Activated B cell treated with CpG ODN at 0.5 μM for 24 hours (primary cell): ENCODE data around the gene SULT1C4. TPM values are rescaled to one million over a fixed set of nuclear protein-coding genes. Genes with fewer than 3 reads are reported as not detected.
"Not testable (repeated sequence)": the region's sequence is repeated elsewhere in the genome, so short reads cannot be mapped to it uniquely, and the experiment has no call there.

Experiments used
- ATAC-seq: fragments of 200-7000 bp; cut with Tn5 transposase; one replicate; pipeline ENCODE4 v1.10.0; 2021; ENCODE audit warnings: low read depth, mild to moderate bottlenecking, moderate library complexity
- CTCF ChIA-PET: fragments of 350-600 bp; sonication (Branson Sonifier 250); formaldehyde crosslinking; loops from one replicate; lab custom pipeline; 2021; ENCODE audit warnings: antibody characterized with exemption; lab: Charles Lee
- POLR2A ChIA-PET: fragments of 350-600 bp; sonication (Branson Sonifier 250); formaldehyde crosslinking; loops from one replicate; lab custom pipeline; 2021; ENCODE audit warnings: antibody characterized with exemption; lab: Charles Lee
- DNase-seq: peaks from one replicate; pipeline ENCODE4 v3.0.0; 2022
- H3K27ac Mint-ChIP-seq: one replicate; pipeline ENCODE4 v1.8.0; 2020; ENCODE audit warnings: mixed read lengths
- H3K27me3 Mint-ChIP-seq: one replicate; pipeline ENCODE4 v1.8.0; 2021; ENCODE audit warnings: mixed read lengths
- H3K36me3 Mint-ChIP-seq: one replicate; pipeline ENCODE4 v1.8.0; 2021; ENCODE audit warnings: low read depth, mixed read lengths
- H3K4me1 Mint-ChIP-seq: one replicate; pipeline ENCODE4 v1.8.0; 2021; ENCODE audit warnings: mixed read lengths
- H3K4me3 Mint-ChIP-seq: one replicate; pipeline ENCODE4 v1.8.0; 2020; ENCODE audit warnings: mild to moderate bottlenecking, mixed read lengths
- H3K9me3 Mint-ChIP-seq: one replicate; pipeline ENCODE4 v1.8.0; 2020; ENCODE audit warnings: mixed read lengths
- intact Hi-C: fragments of 100-400 bp; cut with micrococcal nuclease; formaldehyde crosslinking; loops from one replicate; pipeline ENCODE4 v1.15.1; 2024
- total RNA-seq: library from RNA; stranded (reverse); gene quantifications from 2 replicates; pipeline ENCODE4 v1.2.3, GENCODE V29; 2022
- TF ChIP-seq, protein P1 (sequence below): fragments of 200-600 bp; IDR thresholded peaks from one replicate; pipeline ENCODE4 v1.8.0; 2022; ENCODE audit warnings: antibody characterized with exemption, mild to moderate bottlenecking

SULT1C4 gene
- total RNA-seq, 1 donor from 2014 or later: not detected

DNA sequence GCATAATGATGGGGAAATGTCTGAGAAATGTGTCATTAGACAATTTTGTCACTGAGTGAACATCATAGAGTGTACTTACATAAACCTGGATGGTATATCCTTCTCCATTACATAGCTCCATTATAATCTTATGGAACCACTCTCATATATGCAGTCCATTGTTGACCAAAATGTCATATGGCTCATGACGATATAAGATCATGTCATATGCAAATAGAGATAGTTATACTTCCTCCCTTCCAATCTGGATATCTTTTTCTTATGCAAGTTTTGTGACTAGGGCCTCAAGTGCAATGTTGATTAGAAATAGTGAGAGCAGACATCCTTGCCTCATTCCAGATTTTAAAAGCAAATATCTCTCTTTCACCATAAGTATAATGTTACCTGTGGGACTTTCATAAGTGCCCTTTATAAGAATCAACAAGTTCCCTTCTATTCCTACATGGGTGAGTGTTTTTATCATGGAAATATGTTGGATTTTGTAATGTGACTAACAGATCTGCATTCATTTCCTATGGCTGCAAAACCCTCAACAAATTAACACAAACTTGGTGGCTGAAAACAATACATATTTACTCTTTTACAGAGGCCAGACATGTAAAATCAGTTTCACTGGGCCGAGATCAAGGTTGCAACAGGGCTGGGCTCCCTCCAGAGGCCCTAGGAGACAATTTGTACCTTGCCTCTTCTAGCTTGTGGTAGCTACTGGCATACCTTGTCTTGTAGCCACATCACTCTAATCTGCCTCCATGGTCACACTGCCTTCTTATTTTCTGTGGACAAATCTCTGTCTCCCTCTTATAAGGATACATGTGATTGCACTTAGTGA is 21.6 kb upstream of the SULT1C4 start:
- DNase-seq (no peak), ATAC-seq (no peak)
- H3K9me3 Mint-ChIP-seq: no peaks in the 10 kb centered on the region
- peaks cover 5% of the 10 kb centered on the region for H3K27me3 Mint-ChIP-seq
- CTCF ChIA-PET: no interaction called here
- H3K36me3 Mint-ChIP-seq: no peaks in the 10 kb centered on the region
- intact Hi-C loops: no loop called here
- no peaks in the 10 kb centered on the region for H3K4me1 Mint-ChIP-seq
- no peak overlapping the region for H3K4me3 Mint-ChIP-seq
- TF ChIP-seq, protein P1, sequence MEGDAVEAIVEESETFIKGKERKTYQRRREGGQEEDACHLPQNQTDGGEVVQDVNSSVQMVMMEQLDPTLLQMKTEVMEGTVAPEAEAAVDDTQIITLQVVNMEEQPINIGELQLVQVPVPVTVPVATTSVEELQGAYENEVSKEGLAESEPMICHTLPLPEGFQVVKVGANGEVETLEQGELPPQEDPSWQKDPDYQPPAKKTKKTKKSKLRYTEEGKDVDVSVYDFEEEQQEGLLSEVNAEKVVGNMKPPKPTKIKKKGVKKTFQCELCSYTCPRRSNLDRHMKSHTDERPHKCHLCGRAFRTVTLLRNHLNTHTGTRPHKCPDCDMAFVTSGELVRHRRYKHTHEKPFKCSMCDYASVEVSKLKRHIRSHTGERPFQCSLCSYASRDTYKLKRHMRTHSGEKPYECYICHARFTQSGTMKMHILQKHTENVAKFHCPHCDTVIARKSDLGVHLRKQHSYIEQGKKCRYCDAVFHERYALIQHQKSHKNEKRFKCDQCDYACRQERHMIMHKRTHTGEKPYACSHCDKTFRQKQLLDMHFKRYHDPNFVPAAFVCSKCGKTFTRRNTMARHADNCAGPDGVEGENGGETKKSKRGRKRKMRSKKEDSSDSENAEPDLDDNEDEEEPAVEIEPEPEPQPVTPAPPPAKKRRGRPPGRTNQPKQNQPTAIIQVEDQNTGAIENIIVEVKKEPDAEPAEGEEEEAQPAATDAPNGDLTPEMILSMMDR: no peak
- POLR2A ChIA-PET: no interaction called here
- no peak overlapping the region for H3K27ac Mint-ChIP-seq

DNA sequence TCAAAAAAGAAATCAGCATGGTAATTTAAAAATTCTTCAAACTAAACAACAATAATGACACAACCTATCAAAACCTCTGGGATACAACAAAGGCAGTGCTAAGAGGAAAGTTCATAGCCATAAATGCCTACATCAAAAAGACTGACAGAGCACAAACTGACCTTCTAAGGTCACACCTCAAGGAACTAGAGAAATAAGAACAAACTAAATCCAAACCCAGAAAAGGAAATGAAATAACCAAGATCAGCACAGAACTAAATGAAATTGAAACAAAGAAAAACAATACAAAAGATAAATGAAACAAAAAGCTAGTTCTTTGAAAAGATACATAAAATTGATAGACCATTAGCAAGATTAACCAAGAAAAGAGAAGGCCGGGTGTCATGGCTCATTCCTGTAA is 18.4 kb upstream of the SULT1C4 start:
- intact Hi-C loops, POLR2A ChIA-PET, H3K27ac Mint-ChIP-seq, H3K36me3 Mint-ChIP-seq, H3K4me1 Mint-ChIP-seq, H3K27me3 Mint-ChIP-seq, ATAC-seq, DNase-seq, H3K9me3 Mint-ChIP-seq, H3K4me3 Mint-ChIP-seq, CTCF ChIA-PET: not testable (repeated sequence)

DNA sequence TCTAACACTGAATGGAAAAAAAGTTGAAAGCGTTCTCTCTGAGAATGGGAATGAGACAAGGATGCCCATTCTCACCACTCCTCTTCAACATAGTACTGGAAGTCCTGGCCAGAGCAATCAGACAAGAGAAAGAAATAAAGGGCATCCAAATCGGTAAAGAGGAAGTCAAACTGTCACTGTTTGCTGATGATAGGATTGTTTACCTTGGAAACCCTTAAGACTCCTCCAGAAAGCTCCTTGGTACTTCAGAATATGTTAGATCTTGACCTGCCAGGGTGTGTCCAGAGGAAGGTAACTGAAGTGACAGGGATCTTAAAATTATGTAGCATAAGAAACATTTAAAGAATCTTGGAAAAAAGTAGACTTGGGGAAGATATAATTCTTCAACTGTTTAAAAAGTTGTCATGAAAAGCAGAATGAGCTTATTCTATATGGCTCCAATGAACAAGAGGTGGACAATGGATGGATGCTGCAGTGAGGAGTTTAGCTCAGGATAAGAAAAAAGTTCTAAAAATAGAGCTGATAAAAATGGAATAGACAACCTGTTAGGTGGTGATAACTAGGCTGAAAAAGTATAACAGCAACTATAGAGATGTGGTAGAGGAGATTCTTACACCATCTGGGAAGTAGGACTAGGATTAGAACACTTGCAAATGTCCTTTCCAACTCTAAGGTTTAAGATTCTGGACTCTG is 16.8 kb upstream of the SULT1C4 start:
- H3K36me3 Mint-ChIP-seq: no peaks in the 10 kb centered on the region
- TF ChIP-seq, protein P1: no peak
- no peak overlapping the region for H3K27ac Mint-ChIP-seq
- CTCF ChIA-PET: interaction anchor here (0.6 kb wide), 1 partner anchor 18 kb away, joined by 3 read pairs; no protein-coding TSS in a partner anchor
- peaks cover 2% of the 10 kb centered on the region for H3K27me3 Mint-ChIP-seq
- no peak for ATAC-seq
- no peak for DNase-seq
- POLR2A ChIA-PET: no interaction called here
- H3K9me3 Mint-ChIP-seq: no peaks in the 10 kb centered on the region
- H3K4me1 Mint-ChIP-seq: peaks cover 6% of the 10 kb centered on the region
- no peak overlapping the region for H3K4me3 Mint-ChIP-seq
- intact Hi-C loops: no loop called here

DNA sequence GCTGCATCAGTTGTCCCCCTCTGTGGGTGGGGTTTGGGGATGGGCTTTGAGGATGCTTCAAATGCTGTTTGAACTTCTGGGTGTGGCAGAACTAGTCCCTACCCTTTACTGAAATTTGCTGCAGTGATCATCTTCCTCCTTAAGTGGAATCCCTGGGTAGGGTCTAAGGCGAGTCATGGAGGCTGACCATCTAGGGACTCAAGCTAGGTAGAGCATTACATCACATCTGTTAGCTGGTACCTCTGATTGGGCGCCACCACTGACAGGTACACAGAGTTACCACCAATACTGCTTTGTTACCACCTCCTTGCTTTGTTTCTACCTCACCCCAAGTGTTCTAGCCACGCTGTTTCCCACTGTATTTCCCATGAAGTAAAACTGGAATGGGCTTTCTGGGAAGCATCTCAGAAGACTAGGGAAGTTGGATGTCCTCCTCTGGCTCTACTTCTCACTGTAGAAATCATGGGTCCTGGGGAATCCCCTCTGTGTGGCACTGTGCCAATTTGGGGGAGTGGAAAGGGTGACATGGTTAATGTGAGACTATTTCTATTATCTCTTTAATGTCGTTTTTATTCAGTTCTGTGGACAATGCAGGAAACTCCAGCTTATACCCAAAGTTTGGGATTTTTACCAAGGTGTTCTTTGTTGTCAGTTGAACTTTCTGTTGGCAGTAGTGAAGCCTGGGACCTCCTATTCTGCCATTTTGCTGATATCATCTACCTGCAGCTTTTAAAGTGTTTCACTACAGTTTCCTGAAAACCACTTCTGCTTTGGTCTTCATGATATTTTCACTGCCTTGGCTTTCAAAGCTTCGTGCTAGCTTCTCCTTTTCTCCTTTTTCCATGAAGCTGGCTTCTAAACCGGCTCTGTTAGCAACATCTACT is 14.5 kb upstream of the SULT1C4 start:
- Mint-ChIP-seq H3K36me3 (no peaks in the 10 kb centered on the region), H3K4me1 (peaks cover 6% of the 10 kb centered on the region), H3K27ac (no peak overlapping the region), H3K27me3 (peaks cover 2% of the 10 kb centered on the region), H3K4me3 (no peak overlapping the region), H3K9me3 (no peaks in the 10 kb centered on the region)
- CTCF ChIA-PET: no interaction called here
- intact Hi-C loops: no loop called here
- TF ChIP-seq, protein P1: no peak
- POLR2A ChIA-PET: no interaction called here
- DNase-seq: no peak
- ATAC-seq: no peak

DNA sequence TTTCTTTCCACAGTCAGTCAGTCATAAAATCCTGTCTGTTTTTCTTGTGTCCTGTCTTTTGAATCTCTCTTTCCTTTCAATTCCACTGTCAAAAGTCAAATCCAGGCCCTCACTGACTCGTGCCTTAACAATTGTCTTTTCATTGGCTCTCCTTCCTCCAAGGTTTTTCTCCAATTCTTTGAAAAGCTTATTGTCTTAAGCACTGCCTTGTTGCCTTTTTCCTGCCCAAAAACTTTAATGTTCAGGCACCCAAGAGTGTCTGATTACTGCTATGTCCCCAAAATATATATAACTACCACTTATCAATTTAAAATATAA is 13.9 kb upstream of the SULT1C4 start:
- no peak overlapping the region for H3K27ac Mint-ChIP-seq
- H3K4me1 Mint-ChIP-seq: peaks cover 6% of the 10 kb centered on the region
- H3K27me3 Mint-ChIP-seq: peaks cover 2% of the 10 kb centered on the region
- intact Hi-C loops: no loop called here
- TF ChIP-seq, protein P1: no peak
- H3K9me3 Mint-ChIP-seq: no peaks in the 10 kb centered on the region
- POLR2A ChIA-PET: no interaction called here
- no peak overlapping the region for H3K4me3 Mint-ChIP-seq
- CTCF ChIA-PET: no interaction called here
- DNase-seq: no peak
- H3K36me3 Mint-ChIP-seq: no peaks in the 10 kb centered on the region
- no peak for ATAC-seq
